Measurements from ENCODE around the gene RPL18.
A peak's percentile ranks its signal among the peaks of the same experiment; 100 is the strongest.
"Not testable (repeated sequence)": the region's sequence is repeated elsewhere in the genome, so short reads cannot be mapped to it uniquely, and the experiment has no call there.

The RPL18 gene

DNA sequence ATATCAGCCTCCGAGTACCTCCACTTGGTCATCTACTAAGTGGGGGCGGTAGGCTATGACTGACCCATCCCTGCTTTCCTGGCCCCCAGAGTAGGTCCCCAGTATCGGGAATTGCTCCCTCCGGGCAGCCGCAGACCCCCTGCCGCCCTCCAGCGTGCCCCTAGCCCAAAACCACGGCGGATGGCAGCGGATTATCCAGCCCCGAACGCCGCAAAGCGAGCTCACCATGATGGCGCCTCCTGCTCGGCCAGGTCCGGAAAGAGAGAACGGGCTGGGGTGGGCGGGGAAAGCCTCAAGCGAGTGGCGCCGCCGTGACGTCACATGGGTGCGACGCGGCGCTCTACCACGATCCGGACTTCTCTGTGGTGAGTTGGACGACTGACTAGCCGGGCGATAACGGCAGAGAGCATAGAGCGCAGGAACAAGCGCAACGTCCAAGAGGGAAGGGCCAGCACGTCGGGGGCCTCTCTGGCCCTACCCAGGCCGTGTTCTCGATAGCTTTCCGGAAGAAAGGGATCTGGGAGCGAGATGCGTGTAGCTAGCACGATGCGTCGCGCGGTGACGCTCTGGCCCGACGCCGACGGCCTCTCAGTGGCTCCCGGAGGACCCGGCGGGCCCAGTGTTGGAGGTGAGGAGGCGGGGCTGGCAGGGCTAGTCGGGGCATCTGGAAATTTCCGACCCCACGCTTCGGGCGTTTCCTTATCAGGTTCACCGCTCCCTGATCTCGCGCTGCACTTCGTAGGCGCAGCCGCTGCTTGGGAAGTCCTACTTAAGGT lies at the start of gene RPL18, which contains the start of gene SPHK2:
TSS of gene RPL18 (minus strand) at position 263 of the 776 bp plus-strand sequence. CDS start at position 228, 35 bp downstream.
TSS of gene SPHK2 (plus strand) at position 591 of the 776 bp plus-strand sequence. CDS start 1,009 bp downstream, outside the sequence.
- peak; percentile 88 for FAIRE-seq

DNA sequence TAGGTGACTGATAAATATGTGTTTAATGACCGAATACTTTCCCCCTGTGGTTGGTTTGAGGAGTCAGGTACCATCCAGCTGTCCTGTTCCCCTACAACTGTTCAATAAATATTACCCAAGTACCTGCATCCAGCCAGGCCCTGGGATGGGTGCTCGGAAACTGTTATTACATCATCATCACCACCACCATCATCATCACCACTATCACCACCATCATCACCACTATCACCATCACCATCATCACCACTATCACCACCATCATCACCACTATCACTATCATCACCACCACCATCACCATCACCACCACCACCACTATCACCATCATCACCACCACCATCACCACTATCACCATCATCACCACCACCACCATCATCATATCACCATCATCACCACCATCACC lies 49.8 kb upstream of the RPL18 start:
- FAIRE-seq: no peak

DNA sequence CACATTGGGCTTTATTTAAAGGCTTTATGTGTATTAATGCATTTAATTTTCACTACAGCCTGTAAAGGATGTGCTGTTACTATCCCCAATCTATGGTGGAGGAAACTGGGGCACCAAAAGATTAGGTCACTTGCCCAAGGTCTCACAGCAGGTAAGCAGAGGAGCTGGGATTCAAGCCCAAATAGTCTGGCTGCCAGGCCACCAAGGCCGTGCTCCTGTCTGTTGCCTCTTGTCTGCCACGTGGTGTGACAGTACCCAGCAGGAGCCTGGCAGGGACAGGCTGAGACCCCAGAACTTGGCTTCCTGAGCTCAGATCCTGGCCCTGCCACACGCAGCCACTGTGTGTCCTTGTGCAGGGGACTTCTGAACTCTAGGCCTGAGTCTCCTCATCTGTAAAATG lies 49.4 kb upstream of the RPL18 start:
- no peak for FAIRE-seq

DNA sequence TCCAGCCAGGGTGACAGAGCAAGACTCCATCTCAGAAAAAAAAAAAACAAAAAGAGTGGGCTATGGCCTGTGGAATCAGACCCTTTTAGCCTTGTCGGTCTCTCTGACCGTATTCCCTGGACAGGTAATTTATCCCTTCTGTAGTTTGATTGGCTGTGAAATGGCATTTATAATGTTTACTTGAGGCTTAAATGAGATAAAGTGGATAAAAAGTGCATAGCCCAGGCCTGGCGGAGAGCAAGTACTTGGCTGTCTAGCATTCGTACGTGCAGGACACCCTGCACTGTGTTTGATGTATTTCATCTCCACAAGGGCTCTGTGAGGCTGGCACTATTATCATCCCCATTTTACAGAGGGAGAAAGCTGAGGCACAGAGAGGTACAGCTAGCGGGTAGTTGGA lies 46.8 kb upstream of the RPL18 start:
- FAIRE-seq: no peak

- FAIRE-seq: no peak
These were observed 45.5 kb upstream of the RPL18 start for GRCh38 chr19:48664476-48664875.

DNA sequence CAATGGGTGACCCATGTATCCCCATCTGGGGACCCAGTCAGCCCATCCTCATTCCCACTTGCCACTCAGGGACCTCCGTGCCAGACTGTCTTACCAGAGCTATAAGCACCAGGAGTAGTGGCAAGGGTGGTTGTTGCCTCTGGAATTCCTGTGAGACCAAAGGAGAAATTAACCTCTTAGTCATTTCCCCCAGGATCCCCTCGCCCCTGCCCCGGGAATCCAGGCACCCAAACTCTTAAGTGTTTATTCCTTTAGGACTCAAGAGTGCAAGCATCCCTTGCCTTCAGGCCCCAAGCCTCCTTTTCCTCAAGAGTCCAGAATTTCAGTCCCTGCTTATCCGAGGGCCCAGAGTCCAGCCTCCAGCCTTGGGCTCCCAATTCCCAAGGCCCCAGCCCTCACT lies 44.7 kb upstream of the RPL18 start:
- no peak for FAIRE-seq

DNA sequence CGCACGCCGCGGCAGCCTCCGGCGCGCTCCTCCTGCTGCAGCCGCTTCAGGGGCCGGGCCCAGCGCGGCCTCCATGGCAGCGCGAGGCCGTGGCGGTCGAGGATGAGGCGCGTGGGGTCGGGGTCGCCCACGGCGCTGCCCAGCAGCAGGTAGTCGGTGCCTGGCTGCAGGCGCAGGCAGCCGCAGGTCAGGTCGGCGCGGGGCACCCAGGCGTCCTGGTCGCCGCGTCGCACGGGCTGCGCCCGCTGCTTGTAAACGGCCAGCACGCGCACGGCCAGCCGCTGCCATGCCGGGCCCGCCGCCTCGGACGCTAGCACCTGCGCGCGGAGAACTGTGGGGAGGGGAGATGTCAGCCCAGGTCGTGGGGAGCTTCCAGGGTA lies 42.7 kb upstream of the RPL18 start:
- FAIRE-seq: no peak

DNA sequence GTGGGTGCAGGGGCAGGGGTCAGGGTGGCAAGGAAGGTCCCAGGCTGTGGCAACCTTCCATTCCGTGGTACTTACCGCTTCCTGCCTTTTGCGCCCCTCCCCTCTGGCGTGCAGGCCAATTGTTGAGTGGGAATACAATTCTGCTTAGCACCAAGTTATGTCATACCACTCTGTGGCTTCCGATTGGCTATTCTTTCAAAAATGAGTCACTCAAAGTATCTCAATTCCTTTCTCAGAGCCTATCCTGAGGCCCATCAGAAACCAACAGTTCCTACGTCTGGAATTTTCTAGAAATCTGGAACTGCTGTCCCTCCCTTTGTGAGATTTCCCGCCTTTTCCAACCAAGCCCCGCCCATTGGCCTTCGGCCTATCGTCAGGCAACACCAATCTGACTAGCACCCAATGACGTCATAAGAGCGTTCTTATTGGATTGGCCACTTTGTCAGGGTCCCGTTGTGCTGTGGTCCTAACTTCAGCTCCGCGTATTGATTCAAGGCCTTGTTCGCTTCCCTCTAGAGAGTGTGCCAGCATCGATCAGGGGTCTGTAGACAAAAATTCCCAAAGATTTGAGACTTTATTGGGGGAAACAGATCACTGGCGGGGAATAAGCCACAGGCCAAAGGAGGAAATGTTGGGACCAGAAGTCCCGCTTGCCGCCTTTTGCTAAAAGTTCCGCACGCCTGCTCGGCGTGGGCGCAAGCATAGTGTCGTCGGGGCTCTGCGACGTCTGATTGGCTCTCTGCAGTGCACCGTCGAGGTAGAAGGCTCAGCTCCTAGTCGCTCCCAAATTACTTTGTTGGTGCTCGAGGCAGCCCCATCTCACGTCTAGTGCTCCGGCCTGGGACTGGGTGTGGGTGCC lies 42.1 kb upstream of the RPL18 start:
- peak; percentile 99 for FAIRE-seq

DNA sequence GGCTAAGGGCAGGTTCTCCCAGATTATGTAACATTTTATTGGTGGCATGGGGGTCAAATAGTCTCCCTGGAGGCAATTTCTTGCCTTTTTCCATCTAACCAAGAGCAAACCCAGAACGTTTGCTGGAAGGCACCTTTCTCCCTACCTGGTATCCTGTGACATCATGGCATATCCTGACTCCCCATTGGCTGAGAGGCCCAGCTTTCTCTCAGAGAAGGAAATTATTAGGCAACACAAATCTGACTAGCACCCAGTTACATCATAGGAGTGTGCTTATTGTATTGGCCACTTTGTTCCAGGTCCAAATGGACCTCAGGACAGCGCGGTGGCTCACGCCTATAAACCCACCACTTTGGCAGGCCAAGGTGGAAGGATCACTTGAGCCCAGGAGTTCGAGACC lies 40.8 kb upstream of the RPL18 start:
- FAIRE-seq: no peak

DNA sequence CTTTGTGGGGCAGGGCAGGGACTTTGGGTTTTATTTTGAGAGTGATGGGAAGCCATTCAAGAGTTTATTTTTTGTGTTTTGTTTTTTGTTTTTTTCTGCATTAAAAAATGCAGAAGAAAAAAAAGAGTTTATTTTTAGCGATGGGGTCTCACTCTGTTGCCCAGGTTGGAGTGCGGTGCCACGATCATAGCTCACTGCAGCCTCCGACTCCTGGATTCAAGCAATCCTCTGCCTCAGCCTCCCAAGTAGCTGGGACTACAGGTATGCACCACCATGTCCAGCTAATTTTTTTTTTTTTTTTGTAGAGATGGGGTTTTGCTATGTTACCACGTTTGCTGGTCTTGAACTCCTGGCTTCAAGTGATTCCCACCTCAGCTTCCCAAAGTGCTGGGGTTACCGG lies 39.5 kb upstream of the RPL18 start:
- no peak for FAIRE-seq

DNA sequence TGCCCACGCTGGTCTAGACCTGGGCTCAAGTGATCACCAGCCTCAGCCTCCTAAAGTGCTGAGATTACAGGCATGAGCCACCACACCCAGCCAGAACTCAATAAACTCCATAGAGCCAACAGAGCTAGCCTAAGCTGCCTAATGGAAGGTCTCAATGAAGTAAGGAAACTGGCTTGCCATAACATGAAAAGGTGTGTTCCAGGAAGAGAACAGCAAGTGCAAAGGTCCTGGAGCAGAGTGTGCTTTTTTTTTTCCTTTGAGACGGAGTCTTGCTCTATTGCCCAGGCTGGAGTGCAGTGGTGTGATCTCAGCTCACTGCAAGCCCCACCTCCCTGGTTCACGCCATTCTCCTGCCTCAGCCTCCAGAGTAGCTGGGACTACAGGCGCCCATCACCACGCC lies 38.9 kb upstream of the RPL18 start:
- not testable (repeated sequence) for FAIRE-seq

DNA sequence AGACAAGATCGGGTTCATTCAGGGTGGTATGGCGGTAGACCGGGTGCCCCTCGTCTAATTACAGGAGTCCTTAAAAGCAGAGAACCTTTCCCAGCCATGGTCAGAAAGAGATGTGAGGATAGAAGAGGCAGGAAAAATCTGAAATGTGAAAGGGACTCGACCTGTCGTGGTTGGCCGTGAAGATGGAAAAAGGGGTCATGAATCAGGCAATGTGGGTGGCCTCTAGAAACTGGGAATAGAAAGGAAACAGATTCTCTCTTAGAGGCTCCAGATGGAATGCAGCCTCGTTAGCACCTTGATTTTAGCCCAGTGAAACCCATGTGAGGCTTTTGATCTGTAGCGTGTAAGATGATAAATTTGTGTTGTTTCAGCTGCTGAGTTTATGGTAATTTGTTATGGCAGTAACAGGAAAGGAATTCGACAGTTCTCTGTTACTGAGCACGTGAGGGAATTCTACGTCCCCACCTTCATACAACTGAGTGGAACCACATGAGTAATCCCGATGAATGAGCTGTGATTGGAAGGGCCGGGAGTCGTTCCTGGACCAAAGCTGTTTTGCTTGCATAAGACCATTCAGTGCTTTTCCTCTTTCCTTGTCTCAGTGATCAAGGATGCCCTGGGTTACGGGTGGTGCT lies 38.0 kb upstream of the RPL18 start:
- no peak for FAIRE-seq

DNA sequence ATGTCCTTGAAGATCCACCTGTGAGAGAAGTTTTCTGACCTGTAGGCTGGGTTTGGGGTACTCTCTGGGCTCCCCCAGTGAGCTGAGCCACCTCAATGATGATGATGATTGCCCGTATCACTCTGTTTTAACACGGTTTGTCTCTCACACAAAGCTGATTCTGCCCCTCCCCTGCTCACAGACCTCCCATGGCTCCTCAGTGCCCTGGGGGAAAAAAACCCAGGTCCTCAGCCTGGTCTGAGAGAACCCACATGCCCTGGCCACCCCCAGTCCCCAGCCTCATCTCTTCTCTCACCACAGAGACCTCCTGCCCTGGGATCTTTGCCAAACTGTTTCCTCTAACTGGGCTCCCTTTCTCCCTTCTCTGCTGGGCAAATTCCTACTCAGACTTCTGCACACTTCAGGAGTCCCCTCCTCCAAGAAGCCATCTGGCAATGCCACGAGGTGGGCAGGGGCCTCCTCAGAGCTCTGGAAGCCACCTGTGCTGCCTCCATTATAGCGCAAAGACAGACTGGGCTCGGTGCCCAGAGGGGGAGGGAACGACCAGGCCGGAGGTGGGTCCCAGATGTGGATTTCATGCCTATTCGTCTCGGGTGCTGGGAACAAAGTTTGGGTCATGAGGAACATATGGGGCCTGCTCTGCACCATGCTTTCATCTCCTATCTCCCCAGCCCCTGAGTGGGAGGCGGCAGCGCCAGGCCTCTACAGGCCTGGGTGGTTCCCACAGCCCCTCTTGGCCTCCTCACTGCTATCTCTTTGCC lies 35.5 kb upstream of the RPL18 start:
- FAIRE-seq: no peak

GRCh38 chr19:48651683-48652048 lies 32.7 kb upstream of the RPL18 start:
- no peak for FAIRE-seq

DNA sequence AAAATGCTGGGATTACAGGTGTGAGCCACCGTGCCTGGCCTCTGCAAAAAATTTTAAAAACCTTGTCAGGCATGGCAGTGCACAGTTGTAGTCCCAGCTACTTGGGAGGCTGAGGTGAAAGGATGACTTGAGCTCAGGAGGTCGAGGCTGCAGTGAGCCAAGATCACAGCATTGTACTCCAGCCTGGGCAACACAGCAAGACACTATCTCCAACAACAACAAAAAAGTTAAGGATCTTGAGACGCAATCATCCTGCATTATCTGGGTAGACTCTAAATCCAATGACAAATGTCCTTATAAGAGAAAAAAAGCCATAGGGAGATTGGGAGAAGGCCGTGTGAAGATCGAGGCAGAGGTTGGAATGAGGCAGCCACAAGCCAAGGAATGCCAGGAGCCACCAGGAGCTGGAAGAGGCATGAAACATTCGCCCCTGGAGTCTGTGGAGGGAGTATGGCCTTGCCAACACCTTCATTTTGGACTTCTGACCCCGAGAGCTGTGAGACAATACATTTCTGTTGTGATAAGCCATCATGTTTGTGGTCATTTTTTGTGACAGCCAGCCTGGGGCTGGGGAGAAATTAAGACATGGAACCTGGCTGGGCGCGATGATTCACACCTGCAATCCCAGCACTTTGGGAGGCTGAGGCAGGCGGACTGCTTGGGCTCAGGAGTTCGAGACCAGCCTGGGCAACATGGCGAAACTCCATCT lies 32.1 kb upstream of the RPL18 start:
- FAIRE-seq: no peak

DNA sequence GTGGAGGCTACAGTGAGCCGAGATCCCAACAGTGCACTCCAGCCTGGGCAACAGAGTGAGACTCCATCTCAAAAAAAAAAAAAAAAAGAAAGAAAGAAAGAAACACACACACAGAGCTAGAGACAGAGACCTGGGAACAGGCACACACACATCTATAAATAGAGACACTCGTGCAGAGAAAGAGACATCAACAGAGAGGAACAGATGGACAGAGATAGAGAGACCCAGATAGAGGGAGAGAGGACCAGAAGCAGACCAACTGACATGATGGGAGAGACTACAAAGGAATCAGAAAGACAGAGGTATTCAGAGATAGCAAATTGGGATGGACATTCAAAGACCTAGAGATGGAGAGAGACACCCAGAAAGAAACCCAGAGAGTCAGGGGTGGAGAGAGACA lies 29.2 kb upstream of the RPL18 start:
- no peak for FAIRE-seq

GRCh38 chr19:48646722-48647216 lies 27.8 kb upstream of the RPL18 start:
- no peak for FAIRE-seq

DNA sequence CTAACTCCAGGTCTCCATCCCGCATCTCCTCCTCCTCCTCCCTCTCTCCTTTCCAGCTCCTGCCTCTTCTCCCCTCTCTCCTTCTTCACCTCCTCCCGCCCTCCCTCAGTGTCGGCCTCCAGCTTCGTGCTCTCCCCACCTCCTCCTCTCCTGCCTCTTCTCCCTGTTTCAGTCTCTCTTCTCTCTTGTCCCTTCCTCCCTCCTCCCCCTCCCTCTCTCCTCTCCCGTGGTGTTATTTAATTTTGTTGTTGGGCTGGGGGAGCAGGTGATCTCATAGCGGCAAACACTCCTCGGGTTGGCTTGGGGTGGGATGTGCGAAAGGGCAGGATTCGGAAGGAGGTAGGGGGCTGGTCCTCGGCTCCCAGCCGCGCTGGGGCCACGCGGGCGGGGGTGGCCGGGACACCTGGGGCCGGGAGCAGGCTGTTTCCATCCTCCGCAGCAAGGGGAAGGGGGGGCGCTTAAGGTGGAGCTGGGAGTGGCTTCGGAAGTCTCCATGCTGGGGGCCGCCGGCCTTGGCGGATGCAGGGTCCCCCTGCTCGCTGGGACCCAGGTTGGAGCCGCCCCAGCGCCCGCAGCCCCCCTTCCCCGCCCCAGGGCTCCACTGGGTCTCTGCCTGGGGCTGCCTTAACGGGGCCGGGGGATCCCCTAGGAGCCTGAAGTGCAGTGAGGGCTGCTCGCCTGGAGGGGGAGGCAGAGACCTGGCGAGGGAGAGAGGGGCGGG lies 27.2 kb upstream of the RPL18 start, which contains the start of gene CA11:
TSS of gene CA11 (minus strand) at position 187 of the 721 bp plus-strand sequence. CDS start 555 bp downstream, outside the sequence.
- FAIRE-seq: no peak

DNA sequence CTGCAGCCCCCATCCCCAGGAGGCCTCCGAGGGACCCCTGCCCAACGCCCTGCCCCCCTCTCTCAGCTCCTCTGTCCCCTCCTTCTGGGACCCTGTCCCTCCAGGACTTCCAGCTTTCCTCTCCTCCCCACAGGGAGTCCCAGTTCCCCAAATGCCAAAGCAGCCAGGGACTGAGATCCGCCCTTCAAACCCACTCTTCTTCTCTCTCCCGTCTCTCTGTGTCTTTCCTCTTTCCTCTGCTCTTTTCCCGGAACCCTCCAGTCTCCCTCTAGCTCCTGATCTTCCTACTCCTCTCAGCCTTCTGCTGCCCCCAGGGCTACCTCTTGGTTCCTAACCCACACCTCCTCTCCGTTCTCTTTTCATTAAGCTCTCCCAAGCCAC lies 26.6 kb upstream of the RPL18 start:
- no peak for FAIRE-seq

DNA sequence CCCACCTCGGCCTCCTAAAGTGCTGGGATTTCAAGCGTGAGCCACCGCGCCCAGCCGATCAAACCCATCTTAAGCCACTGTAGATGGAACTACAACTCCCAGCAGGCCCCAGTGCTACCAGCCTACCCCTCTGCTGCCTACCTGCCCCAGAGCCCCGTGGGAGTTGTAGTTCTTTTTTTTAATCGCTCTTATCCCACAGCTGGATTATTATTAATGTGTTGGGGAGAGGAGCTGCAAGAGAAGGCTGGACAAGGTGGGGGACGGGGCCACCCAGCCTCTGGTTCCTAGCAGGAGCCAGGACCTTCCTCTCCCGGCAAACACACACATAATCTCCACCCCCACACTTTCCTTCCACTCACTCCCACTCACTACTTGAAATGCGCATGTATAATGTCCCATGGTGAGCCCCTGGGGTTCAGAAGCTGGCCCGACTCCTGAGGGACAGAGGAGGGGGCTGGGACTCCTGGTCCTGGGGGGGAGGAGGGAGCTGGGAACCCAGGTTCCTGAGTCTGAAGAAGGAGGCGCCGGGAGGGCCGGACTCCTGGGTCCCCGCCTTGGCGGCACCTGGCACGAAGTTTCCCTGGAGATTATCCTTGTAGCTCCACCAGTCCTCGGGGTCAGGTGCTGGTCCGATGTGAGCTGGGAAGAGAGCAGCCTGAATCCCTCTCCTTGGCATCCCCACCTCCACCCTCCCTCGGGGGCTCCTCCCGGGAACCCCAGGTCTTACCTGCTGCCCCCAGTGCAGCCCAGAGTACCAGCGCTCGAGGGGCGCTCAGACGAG lies 26.1 kb upstream of the RPL18 start:
- FAIRE-seq: peak; percentile 15

Measured in TTC549 (cell line).